Inflammatory macrophage treated with lipopolysaccharide for 1 hour (primary cell): Measurements from ENCODE around the gene PCDH1.
A peak's percentile ranks its signal among the peaks of the same experiment; 100 is the strongest.
"Not testable (repeated sequence)": the region's sequence is repeated elsewhere in the genome, so short reads cannot be mapped to it uniquely, and the experiment has no call there.

ENCODE experiments used
- DNase-seq, 2 donors: peaks; one replicate each; pipeline ENCODE4 v3.0.0-alpha.2; 2020 to 2022

The PCDH1 gene

GRCh38 chr5:141878186-141878710 is at the start of gene PCDH1:
PCDH1 (minus strand) TSS chr5:141878410; CDS start chr5:141878262, 148 bp downstream.
- DNase-seq, result no peak

- no peak for DNase-seq
Observed at GRCh38 chr5:141926434-141926833, 48.2 kb upstream of the PCDH1 start.

- peak; percentile 93 to 94 for DNase-seq
Observed at GRCh38 chr5:141923448-141924313, 45.5 kb upstream of the PCDH1 start, which contains the start of gene DELE1. DELE1 (plus strand) TSS chr5:141923871; CDS start chr5:141923942, 71 bp downstream.

GRCh38 chr5:141922827-141923447 is 44.7 kb upstream of the PCDH1 start:
- not testable (repeated sequence) for DNase-seq

- DNase-seq, result no peak
Observed at GRCh38 chr5:141920771-141921170, 42.6 kb upstream of the PCDH1 start.

GRCh38 chr5:141919218-141920119 is 41.3 kb upstream of the PCDH1 start:
- DNase-seq, result peak; percentile 79 to 90

GRCh38 chr5:141917760-141918159 is 39.5 kb upstream of the PCDH1 start:
- no peak for DNase-seq

- DNase-seq, result peak in 1 of 2 donors; percentile 8
Observed at GRCh38 chr5:141916522-141916921, 38.3 kb upstream of the PCDH1 start.

- DNase-seq, result no peak
Observed at GRCh38 chr5:141915881-141916336, 37.7 kb upstream of the PCDH1 start.

- no peak for DNase-seq
Observed at GRCh38 chr5:141914797-141915196, 36.6 kb upstream of the PCDH1 start.

- peak; percentile 33 to 38 for DNase-seq
Observed at GRCh38 chr5:141914199-141914743, 36.1 kb upstream of the PCDH1 start.

GRCh38 chr5:141913560-141914198 is 35.5 kb upstream of the PCDH1 start:
- DNase-seq, result no peak

GRCh38 chr5:141910271-141910673 is 32.1 kb upstream of the PCDH1 start:
- DNase-seq, result no peak

GRCh38 chr5:141909212-141909611 is 31.0 kb upstream of the PCDH1 start:
- no peak for DNase-seq

- DNase-seq, result no peak
Observed at GRCh38 chr5:141908796-141909195, 30.6 kb upstream of the PCDH1 start.

GRCh38 chr5:141906972-141907371 is 28.8 kb upstream of the PCDH1 start:
- DNase-seq, result no peak

GRCh38 chr5:141906517-141906916 is 28.3 kb upstream of the PCDH1 start:
- no peak for DNase-seq

- no peak for DNase-seq
Observed at GRCh38 chr5:141904551-141904950, 26.3 kb upstream of the PCDH1 start.

GRCh38 chr5:141903261-141903660 is 25.1 kb upstream of the PCDH1 start:
- DNase-seq, result peak; percentile 46 to 54

- no peak for DNase-seq
Observed at GRCh38 chr5:141902015-141902814, 24.0 kb upstream of the PCDH1 start.
